PC-3 (cell line): ENCODE data around the gene CEACAM5.
"Not testable (repeated sequence)": the region's sequence is repeated elsewhere in the genome, so short reads cannot be mapped to it uniquely, and the experiment has no call there.

Experiments
- CTCF ChIP-seq: fragments of 300-600 bp; sonication (generic); conservative IDR thresholded peaks from 2 replicates; pipeline ENCODE4 v1.5.1; 2017; ENCODE audit warnings: antibody characterized with exemption, low read depth, mild to moderate bottlenecking, low read length
- EZH2 ChIP-seq: fragments of 300-600 bp; sonication (generic); IDR thresholded peaks from one replicate; pipeline ENCODE4 v1.6.1; 2017; ENCODE audit warnings: antibody characterized with exemption, mild to moderate bottlenecking, low read length; ENCODE audit not compliant: unreplicated experiment

GRCh38 chr19:41709516-41709915 lies 1.1 kb downstream of the CEACAM5 start:
- TF ChIP-seq EZH2, CTCF: not testable (repeated sequence)
